ENCODE measurements around the gene RAD23A. TPM values are rescaled to one million over a fixed set of nuclear protein-coding genes. Genes with fewer than 3 reads are reported as not detected.

RAD23A gene
- polyA plus RNA-seq, 1 donor from 2014 or later, result 37.4 TPM

DNA sequence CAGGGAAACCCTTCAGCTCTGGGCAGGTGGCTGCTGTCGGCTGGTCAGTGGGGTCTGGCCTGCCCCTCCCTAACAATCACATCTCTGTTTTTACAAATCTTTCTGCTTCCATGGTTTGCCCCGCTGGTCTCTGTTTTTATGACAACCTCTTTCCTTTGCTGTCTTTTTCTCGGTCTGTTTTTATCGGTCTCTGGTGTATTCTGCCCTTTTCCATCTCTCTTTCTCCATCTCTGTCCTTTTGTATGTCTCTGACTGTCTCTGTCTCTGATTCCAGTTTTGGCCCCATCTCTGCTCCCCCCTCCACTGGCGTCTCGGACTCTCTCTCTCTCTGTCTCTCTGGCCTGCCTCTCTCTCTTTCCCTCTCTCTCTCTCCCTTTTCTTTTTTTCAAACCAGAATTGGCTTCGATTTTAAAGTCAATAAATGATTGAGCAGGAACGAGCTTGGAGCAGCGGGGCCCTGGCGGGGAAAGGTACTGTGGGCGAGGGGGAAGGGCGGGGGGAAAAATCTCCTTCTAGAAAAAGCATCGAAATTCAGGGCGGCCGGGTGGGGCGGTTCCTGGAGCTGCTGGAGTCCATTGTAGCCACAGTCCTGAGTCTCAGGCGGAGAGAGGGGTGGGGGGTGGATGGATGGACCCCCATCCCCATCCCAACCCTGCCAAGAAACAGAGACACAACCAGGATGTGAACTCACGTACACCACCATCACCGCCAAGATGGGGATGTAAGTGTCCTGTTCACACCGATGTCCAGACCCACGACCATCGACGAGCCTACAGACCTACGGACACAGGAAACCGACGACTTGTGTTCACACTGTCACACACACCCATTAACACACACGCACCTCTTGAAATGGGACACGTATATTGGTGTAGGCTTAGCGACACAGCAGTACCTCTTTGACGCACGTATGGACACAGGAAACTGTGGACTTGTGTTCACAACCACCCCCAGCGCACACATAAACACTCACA, 52.6 kb downstream of the RAD23A start:
- TF ChIP-seq, protein P1, sequence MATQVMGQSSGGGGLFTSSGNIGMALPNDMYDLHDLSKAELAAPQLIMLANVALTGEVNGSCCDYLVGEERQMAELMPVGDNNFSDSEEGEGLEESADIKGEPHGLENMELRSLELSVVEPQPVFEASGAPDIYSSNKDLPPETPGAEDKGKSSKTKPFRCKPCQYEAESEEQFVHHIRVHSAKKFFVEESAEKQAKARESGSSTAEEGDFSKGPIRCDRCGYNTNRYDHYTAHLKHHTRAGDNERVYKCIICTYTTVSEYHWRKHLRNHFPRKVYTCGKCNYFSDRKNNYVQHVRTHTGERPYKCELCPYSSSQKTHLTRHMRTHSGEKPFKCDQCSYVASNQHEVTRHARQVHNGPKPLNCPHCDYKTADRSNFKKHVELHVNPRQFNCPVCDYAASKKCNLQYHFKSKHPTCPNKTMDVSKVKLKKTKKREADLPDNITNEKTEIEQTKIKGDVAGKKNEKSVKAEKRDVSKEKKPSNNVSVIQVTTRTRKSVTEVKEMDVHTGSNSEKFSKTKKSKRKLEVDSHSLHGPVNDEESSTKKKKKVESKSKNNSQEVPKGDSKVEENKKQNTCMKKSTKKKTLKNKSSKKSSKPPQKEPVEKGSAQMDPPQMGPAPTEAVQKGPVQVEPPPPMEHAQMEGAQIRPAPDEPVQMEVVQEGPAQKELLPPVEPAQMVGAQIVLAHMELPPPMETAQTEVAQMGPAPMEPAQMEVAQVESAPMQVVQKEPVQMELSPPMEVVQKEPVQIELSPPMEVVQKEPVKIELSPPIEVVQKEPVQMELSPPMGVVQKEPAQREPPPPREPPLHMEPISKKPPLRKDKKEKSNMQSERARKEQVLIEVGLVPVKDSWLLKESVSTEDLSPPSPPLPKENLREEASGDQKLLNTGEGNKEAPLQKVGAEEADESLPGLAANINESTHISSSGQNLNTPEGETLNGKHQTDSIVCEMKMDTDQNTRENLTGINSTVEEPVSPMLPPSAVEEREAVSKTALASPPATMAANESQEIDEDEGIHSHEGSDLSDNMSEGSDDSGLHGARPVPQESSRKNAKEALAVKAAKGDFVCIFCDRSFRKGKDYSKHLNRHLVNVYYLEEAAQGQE (IDR thresholded peaks at IDR 0.05; ENCODE audit: borderline replicate concordance), result no peak
- no peak for TF ChIP-seq TAF1 (IDR thresholded peaks at IDR 0.05; ENCODE audit: low read depth)
- no peak for TF ChIP-seq CTCF (IDR thresholded peaks at IDR 0.05; ENCODE audit: poor library complexity, severe bottlenecking)
- TF ChIP-seq EZH2 (IDR thresholded peaks at IDR 0.05; ENCODE audit: borderline replicate concordance, insufficient read depth, low read length, poor library complexity, severe bottlenecking), result no peak
- TF ChIP-seq SMC3 (conservative IDR thresholded peaks at IDR 0.05; ENCODE audit: poor library complexity), result no peak
- no peak for TF ChIP-seq MXI1 (conservative IDR thresholded peaks at IDR 0.05; ENCODE audit: poor library complexity, severe bottlenecking)
- Histone ChIP-seq H2AFZ (ENCODE audit: low read depth, low read length) (no peak overlapping the region), H4K20me1 (ENCODE audit: insufficient read depth) (no peaks in the 10 kb centered on the region), H3K4me2 (ENCODE audit: low read length) (no peak overlapping the region), H3K9me3 (ENCODE audit: low read length) (no peaks in the 10 kb centered on the region), H3K36me3 (ENCODE audit: insufficient read depth, low read length) (no peaks in the 10 kb centered on the region), H3K27me3 (ENCODE audit: insufficient read depth, low read depth, low read length) (peaks cover 89% of the 10 kb centered on the region), H3F3A (ENCODE audit: insufficient read depth, low read length, poor library complexity, severe bottlenecking) (no peaks in the 10 kb centered on the region), H3K79me2 (replicated peaks; ENCODE audit: insufficient read depth, low read length) (no peaks in the 10 kb centered on the region), H3K27ac (ENCODE audit: low read length) (no peak overlapping the region), H3K9me2 (ENCODE audit: insufficient read depth, low read length) (no peaks in the 10 kb centered on the region), H3K9ac (ENCODE audit: low read length) (no peak overlapping the region), H3K4me3 (ENCODE audit: low read length) (no peak overlapping the region)

GRCh38 chr19:13001166-13001501, 55.5 kb downstream of the RAD23A start:
- no peak overlapping the region for H2AFZ ChIP-seq (ENCODE audit: low read depth, low read length)
- H3K9me3 ChIP-seq (ENCODE audit: low read length), result no peaks in the 10 kb centered on the region
- no peaks in the 10 kb centered on the region for H4K20me1 ChIP-seq (ENCODE audit: insufficient read depth)
- H3F3A ChIP-seq (ENCODE audit: insufficient read depth, low read length, poor library complexity, severe bottlenecking), result no peaks in the 10 kb centered on the region
- no peak overlapping the region for H3K9ac ChIP-seq (ENCODE audit: low read length)
- H3K27me3 ChIP-seq (ENCODE audit: insufficient read depth, low read depth, low read length), result peaks cover 94% of the 10 kb centered on the region
- no peak overlapping the region for H3K27ac ChIP-seq (ENCODE audit: low read length)
- H3K4me2 ChIP-seq (ENCODE audit: low read length), result no peak overlapping the region
- no peaks in the 10 kb centered on the region for H3K9me2 ChIP-seq (ENCODE audit: insufficient read depth, low read length)
- no peaks in the 10 kb centered on the region for H3K79me2 ChIP-seq (replicated peaks; ENCODE audit: insufficient read depth, low read length)
- no peak overlapping the region for H3K4me3 ChIP-seq (ENCODE audit: low read length)
- H3K36me3 ChIP-seq (ENCODE audit: insufficient read depth, low read length), result no peaks in the 10 kb centered on the region
- no peak for TF ChIP-seq EZH2 (IDR thresholded peaks at IDR 0.05; ENCODE audit: borderline replicate concordance, insufficient read depth, low read length, poor library complexity, severe bottlenecking)
- no peak for TF ChIP-seq CTCF (IDR thresholded peaks at IDR 0.05; ENCODE audit: poor library complexity, severe bottlenecking)
